Activated CD4-positive, alpha-beta T cell treated with anti-CD3 and anti-CD28 coated beads for 36 hours (primary cell): ENCODE measurements around the gene ATAD3A. TPM values are rescaled to one million over a fixed set of nuclear protein-coding genes. Genes with fewer than 3 reads are reported as not detected.
"Not testable (repeated sequence)": the region's sequence is repeated elsewhere in the genome, so short reads cannot be mapped to it uniquely, and the experiment has no call there.

ENCODE experiments used
- ATAC-seq: fragments of 200-7000 bp; cut with Tn5 transposase; one replicate; pipeline ENCODE4 v1.10.0; 2021; ENCODE audit warnings: mild to moderate bottlenecking, moderate library complexity
- CTCF ChIA-PET: fragments of 350-600 bp; sonication (Branson Sonifier 250); formaldehyde crosslinking; loops from one replicate; lab custom pipeline; 2021; ENCODE audit warnings: antibody characterized with exemption; lab: Charles Lee
- POLR2A ChIA-PET: fragments of 350-600 bp; sonication (Branson Sonifier 250); formaldehyde crosslinking; loops from one replicate; lab custom pipeline; 2021; ENCODE audit warnings: antibody characterized with exemption, inconsistent platforms; lab: Charles Lee
- DNase-seq: peaks from one replicate; pipeline ENCODE4 v3.0.0-alpha.2; 2020
- H3K27ac Mint-ChIP-seq: one replicate; pipeline ENCODE4 v1.8.0; 2021; ENCODE audit warnings: mixed read lengths
- H3K27me3 Mint-ChIP-seq: one replicate; pipeline ENCODE4 v1.8.0; 2021; ENCODE audit warnings: mixed read lengths
- H3K36me3 Mint-ChIP-seq: one replicate; pipeline ENCODE4 v1.8.0; 2021; ENCODE audit warnings: low read depth, mixed read lengths
- H3K4me1 Mint-ChIP-seq: one replicate; pipeline ENCODE4 v1.8.0; 2021; ENCODE audit warnings: mixed read lengths
- H3K4me3 Mint-ChIP-seq: one replicate; pipeline ENCODE4 v1.8.0; 2021; ENCODE audit warnings: mild to moderate bottlenecking, moderate library complexity, mixed read lengths
- H3K9me3 Mint-ChIP-seq: one replicate; pipeline ENCODE4 v1.8.0; 2021; ENCODE audit warnings: low read depth, mixed read lengths
- intact Hi-C, 2 experiments: fragments of 100-400 bp; cut with DNase I in 1 of 2; cut with micrococcal nuclease in 1 of 2; formaldehyde crosslinking; loops; one replicate each; pipeline versions ENCODE4 v1.14.2 to v1.15.1; 2022 to 2024; cut with DNase I, micrococcal nuclease
- total RNA-seq, 2 experiments: library from RNA; stranded (reverse); gene quantifications; one replicate each; pipeline ENCODE4 v1.2.3, GENCODE V29; 2021

The ATAD3A gene
- total RNA-seq, 2 experiments from 2014 or later, result 39.9 to 42.9 TPM

- H3K9me3 Mint-ChIP-seq, result peaks cover 5% of the 10 kb centered on the region
- POLR2A ChIA-PET, result no interaction called here
- DNase-seq (no peak), ATAC-seq (no peak)
- no peaks in the 10 kb centered on the region for H3K27me3 Mint-ChIP-seq
- intact Hi-C loops, result no loop called here
- peaks cover 53% of the 10 kb centered on the region for H3K36me3 Mint-ChIP-seq
- H3K4me1 Mint-ChIP-seq, result no peaks in the 10 kb centered on the region
- H3K27ac Mint-ChIP-seq, result no peak overlapping the region
- H3K4me3 Mint-ChIP-seq, result no peak overlapping the region
- CTCF ChIA-PET, result no interaction called here
Observed at GRCh38 chr1:1491601-1492000, 20.4 kb upstream of the ATAD3A start.

GRCh38 chr1:1494311-1494710, 17.7 kb upstream of the ATAD3A start:
- H3K27me3 Mint-ChIP-seq, H3K4me1 Mint-ChIP-seq, ATAC-seq, POLR2A ChIA-PET, CTCF ChIA-PET, H3K27ac Mint-ChIP-seq, H3K4me3 Mint-ChIP-seq, intact Hi-C loops, H3K9me3 Mint-ChIP-seq, DNase-seq: not testable (repeated sequence)
- H3K36me3 Mint-ChIP-seq, result peaks cover 43% of the 10 kb centered on the region

- peaks cover 32% of the 10 kb centered on the region for H3K36me3 Mint-ChIP-seq
- CTCF ChIA-PET, POLR2A ChIA-PET, intact Hi-C loops, ATAC-seq, DNase-seq, H3K9me3 Mint-ChIP-seq, H3K4me3 Mint-ChIP-seq, H3K27me3 Mint-ChIP-seq, H3K27ac Mint-ChIP-seq, H3K4me1 Mint-ChIP-seq: not testable (repeated sequence)
Observed at GRCh38 chr1:1495461-1495975, 16.4 kb upstream of the ATAD3A start.

- intact Hi-C loops, H3K27me3 Mint-ChIP-seq, H3K4me1 Mint-ChIP-seq, H3K36me3 Mint-ChIP-seq, H3K9me3 Mint-ChIP-seq: not testable (repeated sequence)
- ChIA-PET CTCF (interaction anchor here (0.6 to 1.9 kb wide), 6 partner anchors 10 to 130 kb away, joined by 3 to 9 read pairs (median 3); partner anchors contain the start of gene AURKAIP1), POLR2A (interaction anchor here (0.6 kb wide), 1 partner anchor 97 kb away, joined by 3 read pairs; no protein-coding TSS in a partner anchor)
- ATAC-seq, result peak; percentile 87
- DNase-seq, result peak; percentile 88
- H3K4me3 Mint-ChIP-seq, result peak overlapping the region; percentile 59
- peak overlapping the region; percentile 87 for H3K27ac Mint-ChIP-seq
Observed at GRCh38 chr1:1504777-1505365, 7.1 kb upstream of the ATAD3A start.

DNA sequence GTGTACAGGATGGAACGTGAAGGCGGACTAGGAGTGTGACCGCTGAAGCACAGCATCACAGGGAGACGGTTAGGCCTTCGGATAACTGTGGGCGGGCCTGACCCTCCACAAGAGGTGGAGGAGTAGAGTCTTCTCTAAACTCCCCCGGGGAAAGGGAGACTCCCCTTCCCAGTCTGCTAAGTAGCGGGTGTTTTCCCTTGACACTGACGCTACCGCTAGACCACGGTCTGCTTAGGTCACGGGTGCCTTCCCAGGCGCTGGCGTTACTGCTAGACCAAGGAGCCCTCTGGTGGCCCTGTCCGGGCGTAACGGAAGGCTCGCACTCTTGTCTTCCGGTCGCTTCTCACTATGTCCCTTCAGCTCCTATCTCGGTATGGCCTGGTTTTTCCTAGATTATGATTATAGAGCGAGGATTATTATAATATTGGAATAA, 6.6 kb upstream of the ATAD3A start:
- Mint-ChIP-seq H3K27ac (peak overlapping the region; percentile 87), H3K4me3 (peak overlapping the region; percentile 59)
- intact Hi-C loops, H3K36me3 Mint-ChIP-seq, H3K27me3 Mint-ChIP-seq, H3K9me3 Mint-ChIP-seq, POLR2A ChIA-PET, H3K4me1 Mint-ChIP-seq: not testable (repeated sequence)
- CTCF ChIA-PET, result interaction anchor here (0.6 to 1.9 kb wide), 4 partner anchors 22 to 130 kb away, joined by 3 to 9 read pairs (median 3); partner anchors contain the start of gene AURKAIP1
- peak; percentile 55 for DNase-seq
- ATAC-seq, result peak; percentile 65

GRCh38 chr1:1505801-1506200, 6.2 kb upstream of the ATAD3A start:
- DNase-seq, result peak; percentile 19
- Mint-ChIP-seq H3K27ac (peak overlapping the region; percentile 87), H3K4me3 (peak overlapping the region; percentile 59)
- intact Hi-C loops, H3K36me3 Mint-ChIP-seq, ATAC-seq, POLR2A ChIA-PET, H3K4me1 Mint-ChIP-seq, H3K9me3 Mint-ChIP-seq, CTCF ChIA-PET, H3K27me3 Mint-ChIP-seq: not testable (repeated sequence)

DNA sequence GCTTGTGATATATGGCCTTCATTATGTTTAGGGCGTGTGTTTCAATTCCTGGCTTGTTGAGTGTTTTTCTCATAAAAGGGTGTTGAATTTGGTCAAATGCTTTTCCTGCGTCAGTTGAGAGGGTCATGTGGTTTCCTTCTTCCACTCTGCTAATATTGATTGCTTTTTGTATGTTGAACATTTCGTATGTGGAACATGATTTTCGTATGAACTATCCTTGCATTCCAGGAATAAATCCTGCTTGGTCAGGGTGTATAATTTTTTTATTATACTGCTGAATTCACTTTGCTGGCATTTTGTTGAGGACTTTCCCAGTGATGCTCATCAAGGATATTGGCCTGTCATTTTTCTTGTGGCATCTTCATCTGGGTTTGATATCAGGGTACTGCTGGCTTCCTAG, 4.7 kb upstream of the ATAD3A start:
- Mint-ChIP-seq H3K9me3 (no peaks in the 10 kb centered on the region), H3K4me3 (no peak overlapping the region), H3K27me3 (no peaks in the 10 kb centered on the region), H3K27ac (no peak overlapping the region), H3K36me3 (no peaks in the 10 kb centered on the region), H3K4me1 (peaks cover 13% of the 10 kb centered on the region)
- ATAC-seq (no peak), DNase-seq (no peak)
- ChIA-PET CTCF (interaction anchor here (0.7 kb wide), 1 partner anchor 31 kb away, joined by 3 read pairs; no protein-coding TSS in a partner anchor), POLR2A (no interaction called here)
- intact Hi-C loops, result no loop called here

DNA sequence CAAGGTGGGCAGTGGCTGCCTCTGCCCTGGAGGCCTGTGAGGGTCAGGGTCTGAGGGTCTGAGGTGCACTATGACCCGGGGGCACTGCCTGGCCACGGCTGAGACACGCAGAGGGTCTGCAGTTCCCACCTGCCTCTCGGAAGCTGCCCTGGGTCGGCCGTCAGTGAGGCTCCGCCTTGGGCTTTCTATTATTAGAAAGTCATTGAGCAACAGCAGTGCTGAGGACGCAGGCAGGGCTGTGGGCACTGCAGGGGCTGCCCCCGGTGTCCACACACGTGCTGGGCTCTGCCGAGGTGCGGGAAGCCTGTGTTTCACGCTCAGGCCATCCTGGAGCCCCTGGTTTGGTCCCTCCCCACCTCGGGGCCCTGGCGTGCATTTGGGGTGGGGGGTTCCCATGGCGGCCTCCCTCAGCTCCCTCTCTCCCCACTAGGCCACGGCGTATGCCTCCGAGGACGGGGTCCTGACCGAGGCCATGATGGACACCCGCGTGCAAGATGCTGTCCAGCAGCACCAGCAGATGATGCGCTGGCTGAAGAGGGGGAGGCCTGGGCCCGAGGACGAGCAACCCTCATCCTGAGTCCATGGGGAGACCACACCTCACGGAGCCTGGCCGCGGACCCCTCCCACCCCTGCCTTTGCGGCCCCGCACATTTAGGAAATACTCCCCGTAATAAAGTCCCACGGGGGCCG, 3.0 kb upstream of the ATAD3A start:
- peaks cover 13% of the 10 kb centered on the region for H3K4me1 Mint-ChIP-seq
- POLR2A ChIA-PET, H3K36me3 Mint-ChIP-seq, H3K27me3 Mint-ChIP-seq, CTCF ChIA-PET, H3K27ac Mint-ChIP-seq, H3K4me3 Mint-ChIP-seq, intact Hi-C loops, DNase-seq, ATAC-seq, H3K9me3 Mint-ChIP-seq: not testable (repeated sequence)

GRCh38 chr1:1509465-1509850, 2.5 kb upstream of the ATAD3A start:
- H3K9me3 Mint-ChIP-seq, H3K27me3 Mint-ChIP-seq, POLR2A ChIA-PET, H3K4me3 Mint-ChIP-seq, H3K36me3 Mint-ChIP-seq, intact Hi-C loops, CTCF ChIA-PET, ATAC-seq, H3K27ac Mint-ChIP-seq, DNase-seq: not testable (repeated sequence)
- H3K4me1 Mint-ChIP-seq, result peaks cover 13% of the 10 kb centered on the region

- CTCF ChIA-PET, result no interaction called here
- Mint-ChIP-seq H3K36me3 (peaks cover 3% of the 10 kb centered on the region), H3K27me3 (no peaks in the 10 kb centered on the region), H3K4me3 (peak overlapping the region; percentile 93), H3K9me3 (no peaks in the 10 kb centered on the region), H3K4me1 (peaks cover 7% of the 10 kb centered on the region), H3K27ac (peak overlapping the region; percentile 97)
- POLR2A ChIA-PET, result no interaction called here
- DNase-seq (peak; percentile 41), ATAC-seq (no peak)
- intact Hi-C loops, result loop anchor here in 1 of 2 experiments (1.0 to 10.0 kb wide), 7 partner anchors 40 to 236 kb away; partner anchors contain the start of genes ATAD3B, CDK11B, DVL1 and MMP23B
Observed at GRCh38 chr1:1510912-1511532, 940 bp upstream of the ATAD3A start.

GRCh38 chr1:1512425-1512824, 463 bp downstream of the ATAD3A start:
- CTCF ChIA-PET, H3K4me1 Mint-ChIP-seq, H3K36me3 Mint-ChIP-seq, POLR2A ChIA-PET, H3K27me3 Mint-ChIP-seq, H3K27ac Mint-ChIP-seq, H3K9me3 Mint-ChIP-seq: not testable (repeated sequence)
- DNase-seq (peak; percentile 36), ATAC-seq (peak; percentile 11)
- H3K4me3 Mint-ChIP-seq, result peak overlapping the region; percentile 76
- intact Hi-C loops, result loop anchor here (1.0 to 10.0 kb wide), 8 partner anchors 62 to 280 kb away; partner anchors contain the start of genes AURKAIP1 (in 1 of the 2), B3GALT6 (in 1 of the 2), CCNL2 (in 1 of the 2) and MIB2 (in 1 of the 2)
